Mammary epithelial cell (primary cell): ENCODE data around the gene C14orf93.

ENCODE experiments used
- CTCF ChIP-seq, 2 donors: IDR thresholded peaks in 1 of 2; conservative IDR thresholded peaks in 1 of 2; 2 replicates each; pipeline ENCODE4 v1.5.1; 2011 to 2012; ENCODE audit warnings: inconsistent platforms in 2 of 2, low read length in 2 of 2, mild to moderate bottlenecking in 2 of 2, control low read depth in 1 of 2, low read depth in 1 of 2; ENCODE audit not compliant: insufficient read depth in 1 of 2; ENCODE audit errors: extremely low read depth in 1 of 2
- EZH2 ChIP-seq: IDR thresholded peaks from 2 replicates; pipeline ENCODE4 v1.6.1; 2012; ENCODE audit warnings: low read length, inconsistent platforms, borderline replicate concordance

- TF ChIP-seq EZH2 (no peak), CTCF (conservative IDR thresholded peaks at IDR 0.05 in 1 of 2, IDR thresholded peaks at IDR 0.05 in 1 of 2; ENCODE audit: extremely low read depth in 1 of 2, insufficient read depth in 1 of 2, low read depth in 1 of 2, low read length in 2 of 2) (no peak)
Observed at GRCh38 chr14:22977684-22978486, 32.1 kb downstream of the C14orf93 start.
